GM12874 (cell line): ENCODE results near the gene LATS2.

Experiments
- TF ChIP-seq, protein P1 (sequence below): IDR thresholded peaks from 2 replicates; pipeline ENCODE4 v1.5.1; 2011; ENCODE audit warnings: low read depth, mild to moderate bottlenecking, control low read depth, low read length, moderate library complexity; ENCODE audit not compliant: insufficient read depth

Gene LATS2

DNA sequence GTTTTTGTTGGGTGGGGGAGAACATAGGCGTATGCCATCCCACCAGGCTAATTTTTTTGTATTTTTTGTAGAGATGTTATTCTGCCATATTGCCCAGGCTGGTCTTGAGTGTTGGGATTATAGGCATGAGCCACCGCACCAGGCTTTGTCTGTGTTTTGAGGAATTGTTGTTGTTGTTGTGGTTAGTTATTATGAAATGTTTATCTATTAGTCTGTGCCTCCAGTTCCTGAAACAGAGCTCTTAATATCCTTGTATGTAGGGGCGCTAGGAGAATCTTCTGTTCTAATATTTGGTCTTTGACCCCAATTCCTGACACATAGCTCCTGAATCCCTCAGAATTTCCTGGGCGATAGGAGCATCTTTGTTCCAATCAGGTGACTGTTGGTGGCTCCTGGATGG is 5.6 kb upstream of the LATS2 start:
- TF ChIP-seq, protein P1, sequence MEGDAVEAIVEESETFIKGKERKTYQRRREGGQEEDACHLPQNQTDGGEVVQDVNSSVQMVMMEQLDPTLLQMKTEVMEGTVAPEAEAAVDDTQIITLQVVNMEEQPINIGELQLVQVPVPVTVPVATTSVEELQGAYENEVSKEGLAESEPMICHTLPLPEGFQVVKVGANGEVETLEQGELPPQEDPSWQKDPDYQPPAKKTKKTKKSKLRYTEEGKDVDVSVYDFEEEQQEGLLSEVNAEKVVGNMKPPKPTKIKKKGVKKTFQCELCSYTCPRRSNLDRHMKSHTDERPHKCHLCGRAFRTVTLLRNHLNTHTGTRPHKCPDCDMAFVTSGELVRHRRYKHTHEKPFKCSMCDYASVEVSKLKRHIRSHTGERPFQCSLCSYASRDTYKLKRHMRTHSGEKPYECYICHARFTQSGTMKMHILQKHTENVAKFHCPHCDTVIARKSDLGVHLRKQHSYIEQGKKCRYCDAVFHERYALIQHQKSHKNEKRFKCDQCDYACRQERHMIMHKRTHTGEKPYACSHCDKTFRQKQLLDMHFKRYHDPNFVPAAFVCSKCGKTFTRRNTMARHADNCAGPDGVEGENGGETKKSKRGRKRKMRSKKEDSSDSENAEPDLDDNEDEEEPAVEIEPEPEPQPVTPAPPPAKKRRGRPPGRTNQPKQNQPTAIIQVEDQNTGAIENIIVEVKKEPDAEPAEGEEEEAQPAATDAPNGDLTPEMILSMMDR = no peak

DNA sequence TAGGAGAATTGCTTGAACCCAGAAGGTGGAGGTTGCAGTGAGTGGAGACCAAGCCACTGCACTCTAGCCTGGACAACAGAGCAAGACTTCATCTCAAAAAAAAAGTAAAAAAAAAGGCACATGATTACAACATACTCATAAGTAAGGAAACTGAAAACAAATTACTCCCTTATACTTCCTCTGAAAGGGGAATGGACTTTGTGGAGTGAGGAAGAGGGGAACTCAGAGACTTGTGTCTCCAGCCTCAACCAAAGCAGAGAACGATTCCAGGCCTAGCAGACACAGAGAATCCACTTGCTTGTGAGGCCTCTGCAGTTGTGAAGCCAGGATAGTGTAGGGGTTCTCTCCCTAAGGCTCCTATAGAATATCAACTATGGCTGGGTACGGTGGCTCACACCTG is 4.3 kb upstream of the LATS2 start:
- TF ChIP-seq, protein P1 = no peak

DNA sequence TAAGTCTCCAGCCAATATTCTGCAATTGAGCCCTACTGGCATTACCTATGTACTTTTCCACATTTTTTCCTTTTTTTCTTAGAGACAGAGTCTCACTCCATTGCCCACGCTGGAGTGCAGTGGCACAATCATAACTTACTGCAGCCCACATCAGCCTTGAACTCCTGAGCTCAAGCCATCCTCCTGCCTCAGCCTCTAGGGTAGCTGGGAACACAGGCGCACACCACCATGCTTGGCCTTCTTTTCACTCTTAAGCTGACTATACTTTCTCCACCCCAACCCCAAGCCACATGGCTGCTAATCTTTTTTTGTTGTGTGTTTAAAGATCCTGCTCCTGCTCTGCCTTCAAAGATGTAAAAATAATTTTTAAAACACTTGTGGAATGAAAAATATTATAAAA is 1.6 kb upstream of the LATS2 start:
- TF ChIP-seq, protein P1 = no peak

DNA sequence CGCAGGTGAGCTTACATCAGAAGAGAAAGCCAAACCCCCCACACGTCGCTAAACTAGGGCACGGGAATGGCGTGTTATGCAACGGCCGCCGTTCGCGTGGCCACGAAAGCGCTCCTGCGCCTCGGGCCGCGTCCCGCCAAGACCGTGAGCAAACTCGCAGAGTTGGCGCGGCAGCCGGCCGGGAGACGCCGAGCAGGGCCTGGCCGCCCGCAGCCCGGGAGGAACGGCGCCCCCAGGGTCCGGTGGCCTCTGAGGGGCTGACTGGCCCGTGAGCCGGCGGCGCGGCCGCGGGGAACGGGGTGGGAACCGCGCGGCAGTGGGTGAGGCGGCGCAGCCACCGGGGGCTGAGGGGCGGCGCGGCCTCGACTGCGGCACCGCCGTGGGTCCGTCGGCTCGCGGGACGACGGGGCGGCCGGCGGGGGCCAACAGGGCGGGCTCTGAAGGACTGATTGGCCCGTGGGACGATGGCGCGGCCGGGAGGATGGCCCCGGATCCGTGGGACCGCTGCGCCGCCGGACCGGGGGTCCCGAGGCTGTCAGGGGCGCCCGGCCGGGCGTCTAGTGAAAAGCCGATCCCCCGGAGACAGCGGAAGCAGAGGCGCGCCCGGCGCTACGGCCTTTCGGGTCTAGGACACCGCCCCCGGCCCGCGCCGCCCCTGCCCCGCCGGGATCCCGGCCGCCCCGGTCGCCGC is 903 bp downstream of the LATS2 start:
- TF ChIP-seq, protein P1 = no peak

DNA sequence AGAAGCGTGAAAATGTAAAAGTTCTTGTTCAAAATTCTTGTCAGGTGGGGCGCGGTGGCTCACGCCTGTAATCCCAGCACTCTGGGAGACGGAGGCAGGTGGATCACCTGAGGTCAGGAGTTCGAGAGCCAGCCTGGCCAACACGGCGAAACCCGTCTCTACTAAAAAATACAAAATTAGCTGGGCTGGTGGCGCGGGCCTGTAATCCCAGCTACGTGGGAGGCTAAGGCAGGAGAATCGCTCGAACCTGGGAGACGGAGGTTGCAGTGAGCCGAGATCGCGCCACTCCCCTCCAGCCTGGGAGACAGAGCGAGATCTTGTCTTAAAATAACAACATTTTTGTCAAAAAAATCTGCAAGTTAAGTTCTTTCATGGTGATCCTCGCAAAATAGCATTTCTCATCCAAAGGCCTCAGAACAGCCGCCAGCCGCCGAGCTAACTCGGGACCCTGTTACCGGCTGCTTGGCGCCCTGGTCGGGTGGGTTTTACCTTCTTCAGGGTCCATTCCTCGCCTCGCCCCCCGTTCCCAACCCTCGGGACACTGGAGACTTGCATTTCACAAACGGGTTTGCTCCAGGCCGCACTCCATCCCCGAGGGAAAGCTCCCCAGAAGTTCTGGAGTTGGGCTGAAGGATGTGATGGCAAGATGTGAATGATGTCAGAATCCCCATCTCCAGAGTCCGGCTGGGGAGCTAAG is 1.6 kb downstream of the LATS2 start:
- TF ChIP-seq, protein P1 = no peak

DNA sequence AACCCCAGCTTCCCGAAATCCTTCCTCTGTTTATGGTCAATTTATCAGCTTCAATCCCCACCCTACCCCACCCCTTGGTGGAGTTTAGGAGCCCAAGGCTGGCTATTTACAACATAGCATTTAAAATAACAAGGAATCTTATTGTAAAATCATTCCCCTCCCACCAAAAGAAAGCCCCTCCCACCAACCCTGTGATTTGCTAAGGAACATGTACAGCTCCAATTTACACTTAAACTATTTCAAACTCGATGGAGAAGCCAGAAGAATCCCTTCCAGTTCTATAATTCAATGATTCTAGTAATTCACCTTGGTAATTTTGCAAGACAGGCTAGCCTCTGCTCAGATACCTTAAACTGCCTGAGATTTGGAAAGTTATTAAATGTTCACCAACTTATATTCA is 3.0 kb downstream of the LATS2 start:
- TF ChIP-seq, protein P1 = no peak

DNA sequence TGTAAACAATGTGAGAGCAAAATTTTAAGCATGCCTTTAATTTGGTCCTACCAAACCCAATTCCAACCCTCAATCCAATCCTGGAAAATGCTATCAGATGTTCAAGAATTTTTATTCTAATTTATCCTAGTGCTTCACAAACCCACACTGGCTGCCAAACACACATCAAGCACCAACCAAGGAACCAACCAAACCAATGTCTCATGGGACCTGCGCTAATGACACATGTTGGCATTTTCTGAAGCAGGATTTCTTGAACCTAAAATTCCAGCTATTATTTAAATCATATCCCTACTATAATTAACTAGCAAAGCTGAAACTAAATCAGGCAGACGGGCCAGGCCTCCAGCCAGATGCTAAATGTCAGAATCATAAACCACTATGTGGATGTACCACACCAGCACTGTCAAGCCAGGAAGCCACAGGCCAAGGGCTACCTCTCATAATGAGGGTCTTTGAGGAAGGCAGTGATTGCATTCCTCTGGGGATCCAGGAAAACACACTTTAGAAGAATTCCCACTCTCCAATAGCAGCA is 5.8 kb downstream of the LATS2 start:
- TF ChIP-seq, protein P1 = no peak
